DND-41 (cell line): Measurements from ENCODE around the gene RSPH6A.

Source experiments
- EZH2 ChIP-seq: IDR thresholded peaks from 3 replicates; pipeline ENCODE4 v1.6.1; 2012; ENCODE audit warnings: borderline replicate concordance, low read depth, mild to moderate bottlenecking, moderate library complexity, low read length, inconsistent platforms; ENCODE audit not compliant: severe bottlenecking
- TF ChIP-seq, protein P1 (sequence below): IDR thresholded peaks from 2 replicates; pipeline ENCODE4 v1.5.1; 2012; ENCODE audit warnings: borderline replicate concordance, low read length, moderate library complexity, mild to moderate bottlenecking; ENCODE audit not compliant: poor library complexity, severe bottlenecking; ENCODE audit errors: extremely low read depth

DNA sequence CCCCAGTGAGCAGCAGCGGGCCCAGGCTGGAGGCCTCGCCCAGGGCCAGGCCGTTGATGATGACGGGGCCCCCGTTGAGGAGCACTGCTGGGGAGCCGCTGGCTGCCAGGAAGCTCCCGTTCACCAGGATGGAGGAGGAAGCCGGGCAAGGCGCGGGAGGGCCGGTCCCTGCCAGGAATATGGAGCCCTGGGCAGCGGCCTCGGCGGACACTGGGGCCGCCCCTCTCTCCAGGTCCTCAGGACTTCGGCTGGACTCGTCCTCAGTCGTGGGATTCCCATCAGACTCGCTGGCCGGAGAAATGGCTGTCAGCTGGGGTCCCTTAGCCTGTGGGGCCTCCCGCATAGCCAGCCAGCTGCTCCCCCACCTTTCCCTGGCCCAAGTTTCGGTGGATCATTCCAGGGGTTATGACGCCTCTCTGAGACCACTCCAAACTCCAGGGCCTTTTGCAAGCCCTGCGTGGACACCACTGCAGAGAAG, 48.2 kb downstream of the RSPH6A start:
- TF ChIP-seq, protein P1, sequence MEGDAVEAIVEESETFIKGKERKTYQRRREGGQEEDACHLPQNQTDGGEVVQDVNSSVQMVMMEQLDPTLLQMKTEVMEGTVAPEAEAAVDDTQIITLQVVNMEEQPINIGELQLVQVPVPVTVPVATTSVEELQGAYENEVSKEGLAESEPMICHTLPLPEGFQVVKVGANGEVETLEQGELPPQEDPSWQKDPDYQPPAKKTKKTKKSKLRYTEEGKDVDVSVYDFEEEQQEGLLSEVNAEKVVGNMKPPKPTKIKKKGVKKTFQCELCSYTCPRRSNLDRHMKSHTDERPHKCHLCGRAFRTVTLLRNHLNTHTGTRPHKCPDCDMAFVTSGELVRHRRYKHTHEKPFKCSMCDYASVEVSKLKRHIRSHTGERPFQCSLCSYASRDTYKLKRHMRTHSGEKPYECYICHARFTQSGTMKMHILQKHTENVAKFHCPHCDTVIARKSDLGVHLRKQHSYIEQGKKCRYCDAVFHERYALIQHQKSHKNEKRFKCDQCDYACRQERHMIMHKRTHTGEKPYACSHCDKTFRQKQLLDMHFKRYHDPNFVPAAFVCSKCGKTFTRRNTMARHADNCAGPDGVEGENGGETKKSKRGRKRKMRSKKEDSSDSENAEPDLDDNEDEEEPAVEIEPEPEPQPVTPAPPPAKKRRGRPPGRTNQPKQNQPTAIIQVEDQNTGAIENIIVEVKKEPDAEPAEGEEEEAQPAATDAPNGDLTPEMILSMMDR: no peak
- TF ChIP-seq EZH2: no peak
